ENCODE data around the gene REPS1. TPM values are rescaled to one million over a fixed set of nuclear protein-coding genes. Genes with fewer than 3 reads are reported as not detected.

Gene REPS1
- polyA plus RNA-seq, 1 of the 3 experiments (the other 2 are of a cell fraction) = 26.2 TPM

GRCh38 chr6:138891255-138891986 is 96.6 kb downstream of the REPS1 start:
- Histone ChIP-seq H3K9me2 (no peaks in the 10 kb centered on the region), H3K27me3 (ENCODE audit: insufficient read depth) (no peaks in the 10 kb centered on the region), H2AFZ (ENCODE audit: low read depth) (no peak overlapping the region), H4K20me1 (ENCODE audit: insufficient read depth) (no peaks in the 10 kb centered on the region), H3K27ac (ENCODE audit: low read depth in 2 of 2, low read length in 1 of 2) (no peak overlapping the region), H3K79me2 (ENCODE audit: insufficient read depth) (no peaks in the 10 kb centered on the region), H3K4me3 (ENCODE audit: low read depth in 2 of 2, low read length in 1 of 2) (no peak overlapping the region), H3K4me1 (ENCODE audit: control insufficient read depth in 1 of 2, insufficient read depth in 2 of 2, low read depth in 1 of 2, low read length in 1 of 2) (no peaks in the 10 kb centered on the region), H3K36me3 (replicated peaks in 1 of 2; ENCODE audit: control insufficient read depth in 1 of 2, insufficient read depth in 2 of 2, low read length in 1 of 2) (no peaks in the 10 kb centered on the region), H3K9ac (no peak overlapping the region), H3K9me3 (no peaks in the 10 kb centered on the region), H3K4me2 (no peak overlapping the region), H3F3A (replicated peaks; ENCODE audit: insufficient read depth) (no peaks in the 10 kb centered on the region)
- DNase-seq = no peak
- POLR2A ChIA-PET = no interaction called here
- no peak for TF ChIP-seq GATA2 (CRISPR knock-in tag; IDR thresholded peaks at IDR 0.05)
- no peak for TF ChIP-seq TAF1 (IDR thresholded peaks at IDR 0.05; ENCODE audit: borderline replicate concordance, low read depth, low read length)
- no peak for TF ChIP-seq SIN3A (IDR thresholded peaks at IDR 0.05; ENCODE audit: borderline replicate concordance, low read depth, low read length)
- no peak for TF ChIP-seq PBX3 (IDR thresholded peaks at IDR 0.05)
- TF ChIP-seq EZH2phosphoT487 (IDR thresholded peaks at IDR 0.05; ENCODE audit: borderline replicate concordance, low read depth) = no peak
- no peak for TF ChIP-seq TCF12 (IDR thresholded peaks at IDR 0.05)
- TF ChIP-seq RCOR1 (IDR thresholded peaks at IDR 0.05; ENCODE audit: low read length) = no peak
- TF ChIP-seq NFIC (IDR thresholded peaks at IDR 0.05; ENCODE audit: borderline replicate concordance) = no peak
- TF ChIP-seq FOSL2 (IDR thresholded peaks at IDR 0.05; ENCODE audit: borderline replicate concordance, low read depth) = no peak
- no peak for TF ChIP-seq ELF1 (IDR thresholded peaks at IDR 0.05)
- TF ChIP-seq EP300 (IDR thresholded peaks at IDR 0.05; ENCODE audit: borderline replicate concordance in 1 of 2, low read depth in 1 of 2, low read length in 1 of 2) = no peak
- TF ChIP-seq MEF2A (IDR thresholded peaks at IDR 0.05; ENCODE audit: borderline replicate concordance, low read depth) = no peak
- TF ChIP-seq USF2 (IDR thresholded peaks at IDR 0.05; ENCODE audit: borderline replicate concordance, low read depth, low read length) = no peak
- no peak for TF ChIP-seq NRF1 (IDR thresholded peaks at IDR 0.05; ENCODE audit: low read depth, low read length)
- TF ChIP-seq IRF3 (IDR thresholded peaks at IDR 0.05; ENCODE audit: low read depth, low read length) = no peak
- no peak for TF ChIP-seq FOXM1 (IDR thresholded peaks at IDR 0.05; ENCODE audit: low read depth)
- TF ChIP-seq ZBTB33 (IDR thresholded peaks at IDR 0.05; ENCODE audit: borderline replicate concordance, low read depth) = no peak
- TF ChIP-seq RXRA (IDR thresholded peaks at IDR 0.05; ENCODE audit: borderline replicate concordance, low read depth) = no peak
- TF ChIP-seq, protein P1, sequence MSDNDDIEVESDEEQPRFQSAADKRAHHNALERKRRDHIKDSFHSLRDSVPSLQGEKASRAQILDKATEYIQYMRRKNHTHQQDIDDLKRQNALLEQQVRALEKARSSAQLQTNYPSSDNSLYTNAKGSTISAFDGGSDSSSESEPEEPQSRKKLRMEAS (IDR thresholded peaks at IDR 0.05; ENCODE audit: low read depth) = no peak
- TF ChIP-seq MXI1 (IDR thresholded peaks at IDR 0.05; ENCODE audit: low read depth, low read length) = no peak
- WGBS (ENCODE audit: low lambda C conversion rate) = 78% methylated on average over 3 of the region's 3 CpGs
- CTCF ChIA-PET = interaction anchor here (1.3 kb wide), 1 partner anchor 478 kb away, joined by 3 read pairs; no protein-coding TSS in a partner anchor
